ENCODE data around the gene MAD1L1.
"Not testable (repeated sequence)": the region's sequence is repeated elsewhere in the genome, so short reads cannot be mapped to it uniquely, and the experiment has no call there.

MAD1L1 gene

DNA sequence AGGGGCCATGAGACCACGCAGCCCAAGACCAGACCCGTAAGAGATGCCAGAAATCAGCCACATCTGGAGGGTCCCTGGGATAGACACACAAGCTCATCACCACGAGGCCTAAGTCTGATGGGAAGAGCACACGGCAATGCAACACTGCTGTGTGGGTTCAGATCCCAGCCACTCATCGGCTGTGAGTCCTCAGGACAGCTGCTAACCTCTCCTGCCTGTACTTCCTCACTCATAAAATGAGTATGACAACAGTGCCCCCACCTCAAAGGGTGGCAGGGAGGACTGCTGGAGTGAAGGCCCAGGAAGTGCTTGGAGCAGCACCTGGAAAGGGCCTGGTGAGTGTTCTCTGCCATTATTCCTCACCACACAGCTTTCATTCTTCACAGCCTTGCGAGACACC is 60.9 kb downstream of the MAD1L1 start:
- DNase-seq, result no peak

GRCh38 chr7:2170576-2171521 is 61.9 kb downstream of the MAD1L1 start:
- no peak for DNase-seq

DNA sequence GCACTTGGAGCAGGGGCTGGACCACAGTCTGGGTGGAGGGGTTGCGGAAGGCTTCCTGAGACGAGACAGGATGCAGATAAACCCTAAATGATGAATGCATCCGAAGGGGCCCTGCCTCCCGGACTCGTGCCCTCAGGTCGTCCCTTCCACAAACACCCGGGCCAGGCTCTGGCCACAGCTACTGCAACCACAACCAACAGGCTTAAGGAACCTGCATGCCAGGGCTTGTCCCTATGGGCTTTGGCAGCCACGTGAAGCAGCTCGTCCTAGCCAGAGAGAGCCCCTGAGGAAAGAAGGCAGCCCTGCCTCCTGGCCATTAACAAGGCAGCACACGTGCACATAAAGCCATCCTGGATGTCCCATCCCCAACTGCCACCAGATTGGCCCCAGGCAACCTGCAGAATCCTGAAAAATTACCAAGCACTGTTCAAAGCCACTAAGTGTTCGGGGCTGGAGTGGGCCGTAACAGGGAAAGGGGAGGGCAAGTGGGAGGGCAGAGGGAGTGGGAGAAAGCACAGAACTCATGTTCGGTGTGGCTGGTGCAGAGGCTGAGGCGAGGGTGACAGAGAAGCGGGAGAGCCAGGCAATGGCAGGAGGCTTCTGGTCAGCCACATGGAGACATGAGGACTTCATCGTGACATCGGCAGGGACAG is 62.7 kb downstream of the MAD1L1 start:
- DNase-seq, result no peak

- DNase-seq, result no peak
These were observed 64.0 kb downstream of the MAD1L1 start for GRCh38 chr7:2168615-2169311.

DNA sequence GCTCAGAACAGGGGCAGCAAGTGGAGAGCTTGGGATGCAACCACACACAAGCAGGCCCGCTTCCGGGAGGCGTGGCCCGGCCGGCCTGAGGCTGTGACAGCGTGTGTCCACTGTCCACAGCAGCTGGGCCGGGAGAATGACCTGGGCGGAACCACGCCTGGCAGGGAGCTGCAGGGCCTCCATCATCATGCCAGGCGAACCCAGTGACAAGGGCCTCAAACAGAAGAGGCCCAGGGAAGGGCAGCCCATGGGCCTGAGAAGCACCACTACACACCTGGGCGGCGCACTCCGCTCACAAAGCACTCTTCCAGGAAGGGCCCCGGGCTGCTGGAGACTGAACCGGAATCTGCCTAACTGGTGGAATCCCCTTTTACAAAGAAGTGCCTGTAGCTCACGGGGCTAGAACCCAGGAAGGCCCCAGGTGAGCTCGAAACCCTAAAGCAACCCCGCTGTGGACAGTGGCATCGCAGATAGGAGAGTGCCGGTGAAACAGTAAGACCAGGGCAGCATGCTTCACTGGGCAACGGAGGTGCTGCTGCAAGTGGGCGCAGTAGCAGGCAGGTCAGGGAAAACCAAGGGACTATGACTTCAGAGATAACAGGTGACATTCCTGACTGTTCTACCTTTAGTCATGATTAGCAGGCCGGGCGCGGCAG is 66.0 kb downstream of the MAD1L1 start:
- no peak for DNase-seq

DNA sequence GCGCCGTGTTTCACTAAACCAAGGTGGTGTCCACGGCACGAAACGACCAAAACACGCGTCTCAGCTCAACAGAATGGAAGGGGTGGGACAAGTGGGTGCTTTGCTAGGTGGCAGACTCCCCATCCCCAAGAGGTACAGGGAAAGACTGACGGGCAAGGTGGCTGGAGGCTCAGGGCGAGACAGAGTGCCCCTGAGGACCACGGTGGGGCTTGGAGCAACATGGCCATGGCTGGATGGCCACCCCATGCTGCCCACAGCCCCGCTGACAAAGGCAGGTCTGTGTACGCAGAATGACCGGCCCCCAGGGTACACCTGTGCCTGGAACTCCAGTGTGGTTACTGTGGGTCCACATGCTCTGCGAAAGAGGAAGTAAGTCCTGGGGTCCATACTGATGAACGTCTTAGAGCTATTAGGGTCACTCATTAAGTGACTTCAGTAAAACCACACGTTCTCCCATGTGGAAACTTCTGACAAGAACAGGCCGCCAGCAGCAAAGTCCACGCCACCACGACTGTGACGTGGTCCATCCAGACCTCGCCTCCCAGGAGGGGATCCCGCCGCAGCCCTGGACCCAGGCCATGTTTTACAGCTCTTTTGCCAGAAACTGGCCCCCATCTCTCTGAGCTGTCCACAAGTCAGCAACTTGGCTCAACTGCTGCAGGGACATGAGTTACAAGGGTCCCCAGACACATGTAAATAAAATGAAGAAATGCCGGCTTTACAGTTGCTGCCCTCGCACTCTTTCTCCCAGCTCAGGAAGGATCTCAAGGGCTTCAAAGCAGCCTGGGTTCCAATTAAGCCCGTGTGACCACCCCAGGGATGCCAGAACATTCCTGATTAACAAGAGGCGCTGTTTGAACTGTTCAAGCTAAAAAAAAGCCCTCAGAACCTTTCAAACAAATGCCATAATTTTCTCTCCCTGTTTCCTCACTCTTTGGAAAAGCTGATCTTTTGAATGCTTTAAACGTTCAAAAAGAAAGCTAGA is 66.8 kb downstream of the MAD1L1 start:
- DNase-seq, result no peak

GRCh38 chr7:2165239-2165609 is 67.5 kb downstream of the MAD1L1 start:
- DNase-seq, result no peak

- no peak for DNase-seq
These were observed 68.1 kb downstream of the MAD1L1 start for GRCh38 chr7:2164646-2165045.

GRCh38 chr7:2163600-2164555 is 68.9 kb downstream of the MAD1L1 start:
- no peak for DNase-seq

- DNase-seq, result no peak
These were observed 69.8 kb downstream of the MAD1L1 start for GRCh38 chr7:2162959-2163358.

GRCh38 chr7:2162004-2162902 is 70.5 kb downstream of the MAD1L1 start:
- not testable (repeated sequence) for DNase-seq

- DNase-seq, result no peak
These were observed 73.6 kb downstream of the MAD1L1 start for GRCh38 chr7:2159176-2159520.

- DNase-seq, result no peak
These were observed 74.2 kb downstream of the MAD1L1 start for GRCh38 chr7:2158331-2159175.

DNA sequence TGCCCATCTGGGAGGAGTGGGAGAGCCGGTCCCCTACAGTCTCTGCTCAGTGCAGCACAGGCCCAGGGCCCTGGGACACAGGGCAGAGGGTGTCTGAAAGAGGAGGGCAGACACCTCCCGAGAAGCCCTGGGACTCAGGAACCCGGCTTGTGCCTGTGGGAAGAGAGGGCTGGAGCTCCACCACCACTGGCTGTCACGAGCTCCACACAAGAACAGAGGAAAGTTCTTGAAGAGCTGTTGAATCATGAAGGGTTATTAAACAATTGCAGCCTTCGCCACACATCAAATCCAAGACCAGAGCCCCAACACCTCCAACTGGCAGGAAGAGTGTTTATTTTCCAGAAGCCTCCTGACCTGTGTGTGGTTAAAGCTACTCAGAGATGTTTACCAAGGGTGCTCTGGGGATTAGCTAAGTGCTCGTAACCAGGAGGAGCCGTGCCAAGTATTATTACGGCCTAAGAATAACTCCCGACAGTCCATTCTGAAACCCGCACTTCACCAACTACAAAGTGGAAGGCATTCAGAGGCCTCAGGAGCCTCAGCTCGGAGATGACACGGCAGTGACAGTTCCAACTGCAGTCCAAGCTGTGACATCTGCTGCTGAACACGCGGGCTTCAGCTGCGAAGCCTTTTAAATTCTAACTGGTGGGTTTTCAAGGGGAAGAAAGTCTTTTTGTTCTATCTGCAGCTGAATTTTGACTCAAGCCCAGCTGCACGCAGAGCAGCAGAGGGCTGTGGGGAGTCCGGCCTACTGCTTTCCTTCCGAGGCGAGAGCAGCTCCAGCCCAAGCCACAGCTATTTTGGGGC is 75.1 kb downstream of the MAD1L1 start:
- DNase-seq, result peak; percentile 94

GRCh38 chr7:2156756-2157472 is 75.8 kb downstream of the MAD1L1 start:
- DNase-seq, result no peak

DNA sequence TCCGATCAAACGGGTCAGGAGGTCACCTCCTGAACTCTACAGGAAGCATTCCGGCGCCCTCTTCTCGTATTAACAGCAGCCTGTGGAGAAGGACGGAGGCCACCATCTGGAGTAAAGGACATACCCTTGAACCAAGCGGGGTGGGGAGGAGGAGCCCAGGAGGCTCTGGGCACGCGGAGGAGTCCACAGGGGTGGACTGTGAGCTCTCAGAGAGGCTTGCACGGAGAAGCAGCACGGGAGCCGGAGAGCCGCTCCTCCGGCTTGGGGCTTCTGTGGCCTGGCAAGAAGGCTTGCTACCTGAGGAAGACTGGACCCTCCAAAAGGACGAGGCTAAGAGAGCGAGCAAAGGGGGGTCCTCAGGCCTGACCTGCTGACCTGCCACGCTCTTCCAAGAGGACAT is 77.9 kb downstream of the MAD1L1 start:
- DNase-seq, result no peak

- DNase-seq, result no peak
These were observed 78.6 kb downstream of the MAD1L1 start for GRCh38 chr7:2154121-2154520.

Measured in NCI-H1436 (cell line).